ENCODE measurements around the gene CBX2.

- TF ChIP-seq POLR2AphosphoS5 (IDR thresholded peaks at IDR 0.05; ENCODE audit: low read depth, low read length) (no peak), SIN3A (IDR thresholded peaks at IDR 0.05; ENCODE audit: borderline replicate concordance, insufficient read depth, low read length) (no peak)
- TF ChIP-seq, protein P1, sequence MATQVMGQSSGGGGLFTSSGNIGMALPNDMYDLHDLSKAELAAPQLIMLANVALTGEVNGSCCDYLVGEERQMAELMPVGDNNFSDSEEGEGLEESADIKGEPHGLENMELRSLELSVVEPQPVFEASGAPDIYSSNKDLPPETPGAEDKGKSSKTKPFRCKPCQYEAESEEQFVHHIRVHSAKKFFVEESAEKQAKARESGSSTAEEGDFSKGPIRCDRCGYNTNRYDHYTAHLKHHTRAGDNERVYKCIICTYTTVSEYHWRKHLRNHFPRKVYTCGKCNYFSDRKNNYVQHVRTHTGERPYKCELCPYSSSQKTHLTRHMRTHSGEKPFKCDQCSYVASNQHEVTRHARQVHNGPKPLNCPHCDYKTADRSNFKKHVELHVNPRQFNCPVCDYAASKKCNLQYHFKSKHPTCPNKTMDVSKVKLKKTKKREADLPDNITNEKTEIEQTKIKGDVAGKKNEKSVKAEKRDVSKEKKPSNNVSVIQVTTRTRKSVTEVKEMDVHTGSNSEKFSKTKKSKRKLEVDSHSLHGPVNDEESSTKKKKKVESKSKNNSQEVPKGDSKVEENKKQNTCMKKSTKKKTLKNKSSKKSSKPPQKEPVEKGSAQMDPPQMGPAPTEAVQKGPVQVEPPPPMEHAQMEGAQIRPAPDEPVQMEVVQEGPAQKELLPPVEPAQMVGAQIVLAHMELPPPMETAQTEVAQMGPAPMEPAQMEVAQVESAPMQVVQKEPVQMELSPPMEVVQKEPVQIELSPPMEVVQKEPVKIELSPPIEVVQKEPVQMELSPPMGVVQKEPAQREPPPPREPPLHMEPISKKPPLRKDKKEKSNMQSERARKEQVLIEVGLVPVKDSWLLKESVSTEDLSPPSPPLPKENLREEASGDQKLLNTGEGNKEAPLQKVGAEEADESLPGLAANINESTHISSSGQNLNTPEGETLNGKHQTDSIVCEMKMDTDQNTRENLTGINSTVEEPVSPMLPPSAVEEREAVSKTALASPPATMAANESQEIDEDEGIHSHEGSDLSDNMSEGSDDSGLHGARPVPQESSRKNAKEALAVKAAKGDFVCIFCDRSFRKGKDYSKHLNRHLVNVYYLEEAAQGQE (IDR thresholded peaks at IDR 0.05; ENCODE audit: insufficient read depth in 1 of 2, low read depth in 2 of 2, low read length in 2 of 2): no peak
Observed at GRCh38 chr17:79733692-79734070, 44.3 kb upstream of the CBX2 start.
